NCI-H748 (cell line): ENCODE results near the gene SLC34A1.
"Not testable (repeated sequence)": the region's sequence is repeated elsewhere in the genome, so short reads cannot be mapped to it uniquely, and the experiment has no call there.

ENCODE experiments used
- DNase-seq: peaks from one replicate; lab custom pipeline; 2025; ENCODE audit not compliant: unreplicated experiment; lab: John Stamatoyannopoulos, UW

The SLC34A1 gene

GRCh38 chr5:177355162-177355867 lies 28.9 kb upstream of the SLC34A1 start:
- no peak for DNase-seq

DNA sequence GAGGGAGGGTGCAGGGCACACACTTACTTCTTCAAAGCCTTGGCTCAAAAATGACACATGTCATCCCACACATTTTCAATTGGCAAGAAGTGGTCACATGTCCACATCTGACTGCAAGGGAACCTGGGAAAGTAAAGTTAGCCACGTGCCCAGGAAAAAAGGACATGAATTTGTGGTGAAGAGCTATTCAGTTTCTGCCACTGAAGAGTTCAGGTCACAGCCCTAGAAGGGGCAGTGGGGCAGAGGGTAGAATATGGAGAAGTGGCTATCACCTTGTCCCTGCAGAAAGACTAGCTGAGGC lies 28.4 kb upstream of the SLC34A1 start:
- DNase-seq: no peak

- no peak for DNase-seq
Observed at GRCh38 chr5:177356746-177357145, 27.5 kb upstream of the SLC34A1 start.

- DNase-seq: no peak
Observed at GRCh38 chr5:177357146-177357458, 27.1 kb upstream of the SLC34A1 start.

GRCh38 chr5:177357459-177358351 lies 26.5 kb upstream of the SLC34A1 start, which contains the start of gene RGS14:
Gene RGS14 (plus strand): TSS chr5:177357924. CDS start chr5:177358025, 101 bp downstream.
- peak; percentile 73 for DNase-seq

GRCh38 chr5:177358370-177358819 lies 25.8 kb upstream of the SLC34A1 start:
- DNase-seq: no peak

- no peak for DNase-seq
Observed at GRCh38 chr5:177359451-177359851, 24.8 kb upstream of the SLC34A1 start.

DNA sequence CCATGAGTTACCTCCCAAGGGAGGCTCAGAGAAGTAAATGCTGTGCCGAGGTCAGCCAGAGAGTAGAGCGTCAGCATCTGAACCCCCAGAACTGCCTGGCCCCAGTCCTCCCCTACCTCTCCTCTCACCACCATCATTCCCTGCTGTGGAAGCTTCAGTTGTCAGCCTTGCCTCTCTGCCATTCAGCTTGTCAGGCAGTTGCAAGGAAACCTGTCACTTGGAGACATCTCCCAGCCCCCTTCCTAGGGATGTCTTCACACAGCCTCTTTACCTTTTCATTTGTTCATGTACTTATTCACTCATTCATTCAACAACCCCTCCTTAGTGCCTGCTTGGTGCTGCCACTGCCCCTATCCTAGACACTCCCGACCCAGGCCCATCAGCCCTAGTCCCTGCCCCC lies 24.4 kb upstream of the SLC34A1 start:
- no peak for DNase-seq

- not testable (repeated sequence) for DNase-seq
Observed at GRCh38 chr5:177360740-177361139, 23.5 kb upstream of the SLC34A1 start.

DNA sequence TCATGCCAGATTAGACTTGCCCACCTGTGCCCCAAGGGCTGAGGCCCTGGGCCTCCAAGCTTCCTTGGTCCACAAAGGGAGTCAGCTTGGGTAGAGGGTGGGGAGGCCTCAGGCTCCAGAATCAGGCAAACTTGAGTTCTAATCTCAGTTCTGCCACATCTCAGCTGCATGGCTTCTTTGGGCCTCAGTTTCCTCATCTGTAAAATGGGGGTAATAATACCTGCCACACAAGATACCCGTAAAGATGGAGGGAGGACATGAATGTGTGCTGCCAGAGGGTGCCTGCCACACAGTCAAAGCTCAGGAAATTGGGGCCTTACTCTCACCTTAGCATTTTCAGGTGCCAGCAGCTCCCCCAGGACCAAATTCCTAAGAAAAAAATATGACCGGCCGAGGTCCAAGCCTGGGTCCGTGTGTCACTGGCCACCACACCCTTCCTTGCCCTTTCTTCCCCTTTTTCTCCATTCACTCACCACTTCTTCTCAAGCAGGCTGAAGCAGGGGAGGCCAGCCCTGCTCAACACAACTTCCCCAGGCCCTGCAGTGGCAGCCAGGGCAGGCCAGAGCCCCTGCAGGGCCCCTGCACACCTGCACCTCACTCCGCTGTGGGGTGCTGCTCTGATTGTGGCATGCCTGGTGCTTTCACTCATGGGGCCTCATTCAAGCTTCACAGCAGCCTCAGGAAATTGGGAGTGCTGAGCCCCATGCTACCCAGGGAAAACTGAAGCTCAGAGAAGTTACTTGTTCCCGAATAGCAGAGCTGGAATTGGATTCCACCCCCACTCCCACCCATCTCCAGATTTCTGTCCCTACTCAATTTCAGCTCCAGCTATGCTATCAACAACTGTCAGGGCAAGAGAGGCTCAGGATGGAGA lies 22.6 kb upstream of the SLC34A1 start:
- no peak for DNase-seq

DNA sequence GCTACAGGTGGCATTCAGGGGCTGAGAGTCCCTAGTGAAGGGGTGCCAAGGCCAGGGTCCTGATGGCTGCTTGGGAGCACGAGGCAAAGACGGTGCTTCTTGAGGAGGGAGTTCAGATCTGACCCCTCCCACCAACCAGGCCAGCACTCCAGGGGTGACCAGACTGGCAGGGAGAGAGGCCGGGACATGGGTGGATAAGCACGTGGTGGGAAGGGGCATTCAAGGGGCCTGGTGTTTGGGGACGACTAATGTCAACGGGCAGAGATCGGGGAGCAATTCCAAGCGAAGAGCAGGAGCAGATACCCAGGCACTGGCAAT lies 22.0 kb upstream of the SLC34A1 start:
- DNase-seq: no peak

- peak; percentile 81 for DNase-seq
Observed at GRCh38 chr5:177362610-177363507, 21.4 kb upstream of the SLC34A1 start.

DNA sequence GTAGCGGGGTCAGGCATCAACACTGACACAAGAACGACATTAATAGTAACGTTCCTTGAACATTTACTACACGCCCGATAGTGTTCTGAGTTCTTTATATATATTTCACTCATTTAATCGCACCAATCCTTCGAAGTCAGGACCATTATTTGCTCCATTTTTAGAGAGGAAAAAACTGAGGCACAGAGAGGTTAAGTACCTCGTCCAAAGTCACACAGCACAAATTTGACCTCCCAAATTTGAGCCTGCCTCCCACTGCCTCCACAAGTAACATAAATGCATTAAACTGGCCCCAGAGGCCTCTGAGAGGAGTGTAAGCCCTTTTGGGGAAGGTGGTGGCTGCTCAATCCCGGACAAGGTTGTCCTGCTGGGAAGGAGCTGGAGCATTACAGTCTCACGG lies 20.7 kb upstream of the SLC34A1 start:
- DNase-seq: no peak

GRCh38 chr5:177364159-177364962 lies 19.9 kb upstream of the SLC34A1 start:
- DNase-seq: no peak

DNA sequence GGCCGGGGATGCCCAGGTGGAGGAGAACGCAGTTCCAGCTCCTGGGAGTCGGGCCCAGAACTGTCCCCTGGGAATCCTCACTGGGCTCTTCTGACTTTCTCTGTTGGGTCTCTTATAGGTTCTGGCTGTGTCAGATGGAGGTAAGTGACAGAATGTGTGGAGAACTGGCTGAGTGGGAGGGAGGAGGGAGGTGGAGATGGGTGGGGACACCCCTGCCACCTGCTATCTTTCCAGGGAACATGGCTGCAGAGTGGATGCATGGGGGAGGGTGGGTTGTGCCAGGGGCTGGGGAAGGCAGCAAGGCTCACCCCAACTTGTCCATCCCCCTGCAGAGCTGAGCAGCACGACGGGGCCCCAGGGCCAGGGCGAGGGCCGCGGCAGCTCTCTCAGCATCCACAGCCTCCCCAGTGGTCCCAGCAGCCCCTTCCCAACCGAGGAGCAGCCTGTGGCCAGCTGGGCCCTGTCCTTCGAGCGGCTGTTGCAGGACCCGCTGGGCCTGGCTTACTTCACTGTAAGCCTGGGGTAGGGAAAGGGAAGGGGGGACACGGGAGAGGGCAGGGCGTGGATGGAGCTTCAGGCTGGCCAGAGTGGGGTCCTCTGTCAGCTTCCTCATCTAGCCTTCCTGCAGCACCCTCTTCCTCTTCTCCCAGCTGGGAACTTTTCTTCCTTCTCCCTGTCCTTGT lies 18.2 kb upstream of the SLC34A1 start:
- DNase-seq: no peak

- DNase-seq: peak; percentile 13
Observed at GRCh38 chr5:177366528-177367322, 17.5 kb upstream of the SLC34A1 start.

- DNase-seq: no peak
Observed at GRCh38 chr5:177367323-177367848, 16.8 kb upstream of the SLC34A1 start.
